T47D (cell line): ENCODE measurements around the gene MSH4.
A peak's percentile ranks its signal among the peaks of the same experiment; 100 is the strongest.
"Not testable (repeated sequence)": the region's sequence is repeated elsewhere in the genome, so short reads cannot be mapped to it uniquely, and the experiment has no call there.

Experiments
- DNase-seq, 2 experiments: peaks; one replicate each; pipeline versions ENCODE4 v3.0.0 to v3.0.0-alpha.2; 2011 to 2012; ENCODE audit warnings: low read depth in 1 of 2, low spot score in 1 of 2
- JUND ChIP-seq: IDR thresholded peaks from 2 replicates; pipeline ENCODE4 v1.6.1; 2012; ENCODE audit warnings: low read depth
- in situ Hi-C: cut with HindIII; loops from 2 replicates; pipeline ENCODE4 v1.10.0; 2016; ENCODE audit warnings: low sequenced_read_pairs, low pct_unique_long_range_greater_than_20kb

Gene MSH4

DNA sequence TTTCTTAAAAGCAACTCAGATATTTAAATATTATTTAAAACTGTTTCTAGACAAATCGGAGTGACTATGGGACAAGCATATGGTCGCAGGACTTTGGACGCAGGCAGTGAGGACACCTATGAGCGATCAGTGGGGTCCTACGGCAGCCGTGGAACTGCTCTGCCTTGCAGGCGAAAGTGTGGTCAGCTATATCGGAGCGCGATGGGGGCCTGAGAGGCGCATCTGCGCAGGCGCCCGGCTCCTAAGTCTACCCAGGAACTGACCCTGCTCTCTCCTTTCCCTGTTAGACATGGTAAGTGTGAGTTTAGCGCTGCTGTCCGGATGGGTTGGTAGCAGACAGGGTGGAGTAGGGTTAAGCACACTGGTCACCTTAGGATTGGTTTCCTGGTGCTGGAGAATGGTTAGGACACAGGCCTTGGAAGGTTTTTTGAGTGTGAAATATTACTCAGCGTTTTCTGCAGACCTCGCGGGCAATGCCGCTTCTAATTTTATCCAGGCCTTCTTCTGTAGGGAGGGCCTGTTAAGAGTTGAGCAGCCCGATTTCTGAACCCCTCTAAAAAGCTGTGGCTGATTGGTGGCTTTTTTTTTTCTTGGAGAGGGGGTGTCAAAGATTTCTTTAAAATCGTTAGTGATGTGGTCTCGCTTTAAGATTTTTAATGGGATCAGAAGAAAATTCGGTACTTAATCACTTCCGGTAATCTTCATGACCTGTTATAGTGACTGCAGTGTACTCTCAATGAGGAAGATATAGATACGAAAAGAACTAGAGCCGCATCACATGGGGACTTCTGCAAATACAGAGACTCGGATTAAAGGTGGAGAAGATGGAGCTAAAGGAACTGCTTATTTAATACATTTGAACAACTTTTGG, 10.5 kb upstream of the MSH4 start, which contains the start of gene RABGGTB:
TSS of gene RABGGTB (plus strand) at position 274 of the 871 bp plus-strand sequence. CDS start at position 290, 16 bp downstream.
- peak; percentile 68 to 95 for DNase-seq
- TF ChIP-seq JUND, result no peak
- in situ Hi-C loops, result no loop called here

GRCh38 chr1:75786901-75787493, 9.7 kb upstream of the MSH4 start:
- no peak for TF ChIP-seq JUND
- in situ Hi-C loops, result no loop called here
- no peak for DNase-seq

GRCh38 chr1:75787524-75787923, 9.2 kb upstream of the MSH4 start:
- no peak for TF ChIP-seq JUND
- in situ Hi-C loops, result no loop called here
- no peak for DNase-seq

DNA sequence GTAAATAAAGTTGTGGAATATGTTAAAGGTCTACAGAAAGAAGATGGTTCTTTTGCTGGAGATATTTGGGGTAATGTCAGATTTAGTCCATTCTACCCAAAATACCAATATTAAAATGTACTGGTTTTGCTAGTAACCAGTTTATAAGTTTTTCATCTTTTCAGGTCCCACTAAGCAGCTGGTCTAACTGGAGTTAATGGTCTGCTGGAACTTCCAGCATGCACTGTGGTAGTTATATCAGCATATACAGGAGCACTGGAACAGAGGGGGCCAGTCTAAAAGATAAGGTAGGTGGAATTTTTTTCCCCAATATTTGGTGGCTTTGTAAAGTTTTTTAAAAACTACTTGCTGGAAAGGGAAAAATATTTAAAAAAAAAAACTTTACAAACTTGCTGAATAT, 6.7 kb upstream of the MSH4 start:
- in situ Hi-C loops, result no loop called here
- no peak for DNase-seq

DNA sequence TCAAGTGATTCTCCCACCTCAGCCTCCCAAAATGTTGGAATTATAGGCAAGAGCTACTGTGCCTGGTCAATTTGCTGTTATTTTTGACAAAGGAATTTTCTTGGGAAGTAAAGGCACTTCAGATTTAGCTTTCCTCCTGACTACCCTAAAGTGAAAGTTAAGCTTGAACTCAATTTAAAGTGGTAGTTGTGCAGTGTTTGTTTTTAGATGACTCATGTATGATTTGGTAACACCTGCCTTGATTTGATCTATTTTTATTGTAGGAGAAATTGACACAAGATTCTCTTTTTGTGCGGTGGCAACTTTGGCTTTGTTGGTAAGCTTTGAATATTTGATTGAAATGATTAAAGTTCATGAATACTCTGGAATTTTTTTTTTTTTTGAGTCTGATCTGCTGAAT, 5.7 kb upstream of the MSH4 start:
- DNase-seq, result peak in 1 of 2 experiments; percentile 45
- in situ Hi-C loops, result no loop called here
- peak; percentile 49 for TF ChIP-seq JUND

More for the DNA sequence above, 6.7 kb upstream of the MSH4 start:
- no peak for TF ChIP-seq JUND

DNA sequence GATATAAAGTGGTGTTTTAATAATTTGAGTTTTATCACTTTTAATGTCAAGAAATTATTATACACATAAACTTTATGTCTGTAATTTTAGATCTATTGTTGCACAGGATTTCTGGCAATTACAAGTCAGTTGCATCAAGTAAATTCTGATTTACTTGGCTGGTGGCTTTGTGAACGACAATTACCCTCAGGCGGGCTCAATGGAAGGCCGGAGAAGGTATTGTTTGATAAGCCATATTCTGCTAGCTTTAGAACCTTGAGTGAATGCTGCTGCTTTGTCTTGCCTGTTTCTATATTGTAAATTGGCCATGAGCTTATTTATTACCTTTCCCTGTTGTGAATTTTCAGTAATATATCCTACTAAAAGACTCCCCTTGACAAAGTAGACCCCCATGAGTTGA, 4.6 kb upstream of the MSH4 start:
- DNase-seq, result no peak
- no peak for TF ChIP-seq JUND
- in situ Hi-C loops, result no loop called here

DNA sequence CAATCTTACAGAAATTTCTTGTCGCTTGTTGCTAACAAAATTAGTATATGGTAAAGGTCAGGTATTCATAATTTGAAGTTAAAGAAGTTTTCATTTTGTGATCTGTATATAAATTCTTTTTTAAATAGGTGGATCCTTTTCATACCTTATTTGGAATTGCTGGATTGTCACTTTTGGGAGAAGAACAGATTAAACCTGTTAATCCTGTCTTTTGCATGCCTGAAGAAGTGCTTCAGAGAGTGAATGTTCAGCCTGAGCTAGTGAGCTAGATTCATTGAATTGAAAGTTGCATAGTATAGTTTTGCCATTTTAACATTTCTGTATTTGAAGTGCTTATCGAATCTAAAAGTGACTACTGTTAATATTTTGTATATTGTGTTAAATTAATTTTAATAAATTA, 2.3 kb upstream of the MSH4 start:
- in situ Hi-C loops, result no loop called here
- TF ChIP-seq JUND, result no peak
- peak in 1 of 2 experiments; percentile 39 for DNase-seq

DNA sequence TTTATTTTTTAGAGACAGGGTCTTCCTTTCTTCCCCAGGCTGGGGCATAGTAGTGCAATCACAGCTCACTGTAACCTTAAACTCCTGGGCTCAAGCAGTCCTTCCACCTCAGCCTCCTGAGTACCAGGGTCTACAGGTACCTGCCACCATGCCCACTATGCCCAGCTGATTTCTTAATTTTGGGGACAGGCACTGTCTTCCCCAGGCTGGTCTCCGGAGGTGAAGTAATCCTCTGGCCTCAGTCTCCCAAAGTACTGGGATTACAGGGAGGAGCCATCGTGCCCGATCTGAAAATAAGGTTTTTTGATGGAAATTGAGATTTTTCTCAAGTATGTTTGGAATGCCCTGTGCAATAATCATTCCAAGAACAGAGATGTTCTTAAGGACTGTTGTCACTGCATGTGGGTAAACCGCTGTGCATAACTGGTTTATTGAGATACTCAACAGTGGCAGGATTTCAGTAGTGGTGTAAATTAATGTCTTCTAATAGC, 934 bp upstream of the MSH4 start:
- in situ Hi-C loops, result no loop called here
- DNase-seq, result no peak
- no peak for TF ChIP-seq JUND

GRCh38 chr1:75797273-75797588, 549 bp downstream of the MSH4 start:
- TF ChIP-seq JUND, result no peak
- in situ Hi-C loops, result no loop called here
- DNase-seq, result no peak

- TF ChIP-seq JUND, result no peak
- in situ Hi-C loops, result no loop called here
- no peak for DNase-seq
Measured at GRCh38 chr1:75797606-75798216, 1.0 kb downstream of the MSH4 start.

DNA sequence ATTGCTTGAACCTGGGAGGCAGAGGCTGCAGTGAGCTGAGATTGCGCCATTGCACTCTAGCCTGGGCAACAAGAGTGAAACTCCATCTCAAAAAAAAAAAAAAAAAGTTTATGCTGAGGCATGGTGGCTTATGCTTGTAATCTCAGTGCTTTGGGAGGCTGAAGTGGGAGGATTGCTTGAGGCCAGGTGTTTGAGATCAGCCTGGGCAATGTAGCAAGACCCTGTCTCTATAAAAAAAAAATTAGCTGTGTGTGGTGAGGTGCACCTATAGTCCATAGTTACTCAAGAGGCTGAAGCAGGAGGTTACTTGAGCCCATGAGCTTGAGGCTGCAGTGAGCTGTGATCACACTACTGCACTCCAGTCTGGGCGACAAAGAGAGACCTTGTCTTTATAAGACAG, 4.8 kb downstream of the MSH4 start:
- DNase-seq, in situ Hi-C loops: not testable (repeated sequence)

DNA sequence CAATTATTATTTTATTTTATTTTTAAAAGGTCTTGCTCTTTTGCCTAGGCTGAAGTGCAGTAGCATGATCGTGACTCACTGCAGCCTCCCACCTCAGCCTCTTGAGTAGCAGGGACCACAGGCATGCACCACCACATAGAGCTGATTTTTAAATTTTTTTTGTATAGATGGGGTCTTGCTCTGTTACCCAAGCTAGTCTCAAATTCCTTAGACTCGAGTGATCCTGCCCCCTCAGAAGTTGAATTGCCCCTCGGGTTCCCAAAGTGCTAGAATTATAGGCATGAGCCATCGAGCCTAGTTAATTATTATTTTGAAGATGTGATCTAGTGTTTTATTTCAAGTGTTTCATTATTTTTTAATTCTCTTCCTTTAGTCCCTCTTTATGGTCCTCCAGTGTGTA, 12.2 kb downstream of the MSH4 start:
- TF ChIP-seq JUND, result no peak
- in situ Hi-C loops, result no loop called here
- no peak for DNase-seq

GRCh38 chr1:75810113-75810512, 13.4 kb downstream of the MSH4 start:
- DNase-seq, in situ Hi-C loops: not testable (repeated sequence)
